Measurements from ENCODE around the gene ZNF469.

DNA sequence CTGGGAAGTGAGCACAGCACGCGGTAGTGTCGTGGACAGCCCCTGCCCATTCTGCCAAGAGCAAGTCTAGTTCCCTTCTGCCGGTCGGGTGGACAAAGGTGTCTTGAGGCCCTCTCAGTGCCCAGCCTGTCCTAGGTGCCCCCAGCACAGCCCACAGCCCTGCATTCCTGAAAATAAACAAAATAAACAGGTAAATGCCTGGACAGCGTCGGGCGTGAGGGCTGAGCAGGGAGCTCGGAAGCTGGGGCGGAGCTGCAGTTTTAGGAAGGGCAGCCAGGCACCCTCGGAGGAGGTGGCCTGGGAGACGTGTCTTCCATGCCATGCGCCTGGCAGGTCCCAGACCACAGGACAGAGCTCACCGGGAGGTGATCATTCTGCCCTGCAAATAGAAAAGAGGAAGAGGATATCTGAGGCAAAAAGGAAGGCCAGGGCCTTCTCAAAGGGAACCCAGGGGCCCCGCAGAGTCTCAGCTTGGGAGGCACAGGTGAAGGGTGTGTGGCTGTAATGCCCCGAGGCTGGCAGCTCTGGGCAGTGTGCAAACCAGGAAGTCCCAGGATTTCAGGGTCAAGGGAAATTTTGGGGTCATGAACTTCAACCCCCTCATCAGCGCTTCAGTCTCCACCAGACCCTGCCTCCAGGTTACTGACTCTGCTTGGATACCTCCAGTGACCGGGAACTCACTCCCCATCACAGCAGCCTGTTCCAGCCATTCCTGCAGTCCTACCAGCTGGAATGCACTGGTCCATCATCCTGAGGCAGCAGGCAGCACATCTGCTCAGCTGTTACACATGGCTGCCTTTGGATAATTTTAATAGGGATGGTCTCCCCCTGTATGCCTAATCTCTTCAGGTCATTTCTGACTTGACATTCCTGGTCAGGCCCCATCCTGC is 1.7 kb downstream of the ZNF469 start:
- TF ChIP-seq, protein P1, sequence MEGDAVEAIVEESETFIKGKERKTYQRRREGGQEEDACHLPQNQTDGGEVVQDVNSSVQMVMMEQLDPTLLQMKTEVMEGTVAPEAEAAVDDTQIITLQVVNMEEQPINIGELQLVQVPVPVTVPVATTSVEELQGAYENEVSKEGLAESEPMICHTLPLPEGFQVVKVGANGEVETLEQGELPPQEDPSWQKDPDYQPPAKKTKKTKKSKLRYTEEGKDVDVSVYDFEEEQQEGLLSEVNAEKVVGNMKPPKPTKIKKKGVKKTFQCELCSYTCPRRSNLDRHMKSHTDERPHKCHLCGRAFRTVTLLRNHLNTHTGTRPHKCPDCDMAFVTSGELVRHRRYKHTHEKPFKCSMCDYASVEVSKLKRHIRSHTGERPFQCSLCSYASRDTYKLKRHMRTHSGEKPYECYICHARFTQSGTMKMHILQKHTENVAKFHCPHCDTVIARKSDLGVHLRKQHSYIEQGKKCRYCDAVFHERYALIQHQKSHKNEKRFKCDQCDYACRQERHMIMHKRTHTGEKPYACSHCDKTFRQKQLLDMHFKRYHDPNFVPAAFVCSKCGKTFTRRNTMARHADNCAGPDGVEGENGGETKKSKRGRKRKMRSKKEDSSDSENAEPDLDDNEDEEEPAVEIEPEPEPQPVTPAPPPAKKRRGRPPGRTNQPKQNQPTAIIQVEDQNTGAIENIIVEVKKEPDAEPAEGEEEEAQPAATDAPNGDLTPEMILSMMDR (IDR thresholded peaks at IDR 0.05) = no peak
- TF ChIP-seq POLR2A (IDR thresholded peaks at IDR 0.05) = no peak

Measured in testis (tissue), 2 donors.